ENCODE data around the gene PIP4K2C. TPM values are rescaled to one million over a fixed set of nuclear protein-coding genes. Genes with fewer than 3 reads are reported as not detected.

The PIP4K2C gene
- total RNA-seq, 2 experiments from 2014 or later, result 14.5 to 15.9 TPM

- H3K4me1 ChIP-seq (ENCODE audit: insufficient read depth, low read length, poor library complexity, severe bottlenecking), result peaks cover 6% of the 10 kb centered on the region
- DNase-seq (ENCODE audit: low spot score), result no peak
- BruUV-seq (replicated peaks), result no TSS peak
- H2AFZ ChIP-seq (ENCODE audit: low read length), result no peak overlapping the region
- no peak overlapping the region for H3K27ac ChIP-seq (ENCODE audit: low read depth, low read length, poor library complexity, severe bottlenecking)
- CTCF ChIA-PET (ENCODE audit: unreplicated experiment), result no interaction called here
- H3K4me3 ChIP-seq (ENCODE audit: low read depth, low read length, poor library complexity, severe bottlenecking), result no peak overlapping the region
- POLR2A ChIA-PET, result interaction anchor here (0.6 to 0.7 kb wide), 2 partner anchors 15 to 31 kb away, joined by 3 to 6 read pairs; no protein-coding TSS in a partner anchor
- intact Hi-C loops (cut with micrococcal nuclease; ENCODE audit: unreplicated experiment), result no loop called here
- peaks cover 2% of the 10 kb centered on the region; the same call in 1 of the 2 replicates for H3K79me2 ChIP-seq (ENCODE audit: insufficient read depth, low read depth, low read length)
- TF ChIP-seq EZH2phosphoT487 (IDR thresholded peaks at IDR 0.05; ENCODE audit: borderline replicate concordance, low read depth, low read length), result no peak
- TF ChIP-seq CTCF (conservative IDR thresholded peaks at IDR 0.05; ENCODE audit: low read length), result no peak
- H3K9me2 ChIP-seq (ENCODE audit: insufficient read depth, low read length), result no peaks in the 10 kb centered on the region
- no peaks in the 10 kb centered on the region for H3K36me3 ChIP-seq (ENCODE audit: insufficient read depth, low read length)
- H3K9me3 ChIP-seq (ENCODE audit: low read length), result no peaks in the 10 kb centered on the region
- no peaks in the 10 kb centered on the region for H4K20me1 ChIP-seq (ENCODE audit: insufficient read depth, low read length)
- no peak overlapping the region for H3K4me2 ChIP-seq (ENCODE audit: low read length)
Observed at GRCh38 chr12:57551637-57552305, 39.2 kb upstream of the PIP4K2C start.

GRCh38 chr12:57552306-57552651, 38.7 kb upstream of the PIP4K2C start:
- Histone ChIP-seq H4K20me1 (ENCODE audit: insufficient read depth, low read length) (no peaks in the 10 kb centered on the region), H2AFZ (ENCODE audit: low read length) (no peak overlapping the region), H3K4me1 (ENCODE audit: insufficient read depth, low read length, poor library complexity, severe bottlenecking) (peaks cover 5% of the 10 kb centered on the region), H3K4me3 (ENCODE audit: low read depth, low read length, poor library complexity, severe bottlenecking) (no peak overlapping the region), H3K27ac (ENCODE audit: low read depth, low read length, poor library complexity, severe bottlenecking) (no peak overlapping the region), H3K4me2 (ENCODE audit: low read length) (no peak overlapping the region), H3K9me3 (ENCODE audit: low read length) (no peaks in the 10 kb centered on the region), H3K36me3 (ENCODE audit: insufficient read depth, low read length) (no peaks in the 10 kb centered on the region), H3K79me2 (ENCODE audit: insufficient read depth, low read depth, low read length) (no peaks in the 10 kb centered on the region), H3K9me2 (ENCODE audit: insufficient read depth, low read length) (no peaks in the 10 kb centered on the region)
- no peak for DNase-seq (ENCODE audit: low spot score)
- TF ChIP-seq CTCF (conservative IDR thresholded peaks at IDR 0.05; ENCODE audit: low read length) (no peak), EZH2phosphoT487 (IDR thresholded peaks at IDR 0.05; ENCODE audit: borderline replicate concordance, low read depth, low read length) (no peak)
- intact Hi-C loops (cut with micrococcal nuclease; ENCODE audit: unreplicated experiment), result no loop called here
- ChIA-PET CTCF (ENCODE audit: unreplicated experiment) (no interaction called here), POLR2A (interaction anchor here (0.7 kb wide), 1 partner anchor 31 kb away, joined by 3 read pairs; no protein-coding TSS in a partner anchor)
- BruUV-seq (replicated peaks), result no TSS peak

- Histone ChIP-seq H3K4me2 (ENCODE audit: low read length) (no peak overlapping the region), H4K20me1 (ENCODE audit: insufficient read depth, low read length) (no peaks in the 10 kb centered on the region), H3K27ac (ENCODE audit: low read depth, low read length, poor library complexity, severe bottlenecking) (no peak overlapping the region), H3K79me2 (ENCODE audit: insufficient read depth, low read depth, low read length) (no peaks in the 10 kb centered on the region), H2AFZ (ENCODE audit: low read length) (no peak overlapping the region), H3K36me3 (ENCODE audit: insufficient read depth, low read length) (no peaks in the 10 kb centered on the region), H3K4me1 (ENCODE audit: insufficient read depth, low read length, poor library complexity, severe bottlenecking) (no peaks in the 10 kb centered on the region), H3K4me3 (ENCODE audit: low read depth, low read length, poor library complexity, severe bottlenecking) (no peak overlapping the region), H3K9me3 (ENCODE audit: low read length) (no peaks in the 10 kb centered on the region), H3K9me2 (ENCODE audit: insufficient read depth, low read length) (no peaks in the 10 kb centered on the region)
- intact Hi-C loops (cut with micrococcal nuclease; ENCODE audit: unreplicated experiment), result no loop called here
- CTCF ChIA-PET (ENCODE audit: unreplicated experiment), result no interaction called here
- TF ChIP-seq EZH2phosphoT487 (IDR thresholded peaks at IDR 0.05; ENCODE audit: borderline replicate concordance, low read depth, low read length) (no peak), CTCF (conservative IDR thresholded peaks at IDR 0.05; ENCODE audit: low read length) (no peak)
- DNase-seq (ENCODE audit: low spot score), result no peak
- BruUV-seq (replicated peaks), result no TSS peak
- POLR2A ChIA-PET, result no interaction called here
Observed at GRCh38 chr12:57552835-57553313, 38.1 kb upstream of the PIP4K2C start.

Measured in OCI-LY7 (cell line).